ENCODE measurements around the gene SH2D1B.

DNA sequence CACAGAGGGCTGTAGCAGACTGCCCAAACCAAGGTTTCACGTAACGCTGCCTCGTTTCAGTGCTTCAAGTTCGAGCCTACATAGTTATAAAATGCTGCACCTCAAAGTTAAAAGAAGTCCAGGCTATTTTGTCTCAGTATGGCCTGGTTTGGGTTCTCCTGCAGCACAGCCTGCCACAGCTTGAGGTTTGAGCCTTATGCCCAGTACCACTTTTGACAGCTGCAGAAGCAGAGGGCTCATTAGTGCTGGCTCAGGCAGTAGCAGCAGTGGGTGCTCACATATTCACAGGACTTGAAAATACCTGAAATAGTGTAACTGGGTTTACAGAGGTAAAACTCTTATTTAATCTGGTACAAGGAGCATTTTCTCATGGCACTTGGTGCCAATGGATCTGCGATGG, 50.6 kb downstream of the SH2D1B start:
- TF ChIP-seq, protein P1, sequence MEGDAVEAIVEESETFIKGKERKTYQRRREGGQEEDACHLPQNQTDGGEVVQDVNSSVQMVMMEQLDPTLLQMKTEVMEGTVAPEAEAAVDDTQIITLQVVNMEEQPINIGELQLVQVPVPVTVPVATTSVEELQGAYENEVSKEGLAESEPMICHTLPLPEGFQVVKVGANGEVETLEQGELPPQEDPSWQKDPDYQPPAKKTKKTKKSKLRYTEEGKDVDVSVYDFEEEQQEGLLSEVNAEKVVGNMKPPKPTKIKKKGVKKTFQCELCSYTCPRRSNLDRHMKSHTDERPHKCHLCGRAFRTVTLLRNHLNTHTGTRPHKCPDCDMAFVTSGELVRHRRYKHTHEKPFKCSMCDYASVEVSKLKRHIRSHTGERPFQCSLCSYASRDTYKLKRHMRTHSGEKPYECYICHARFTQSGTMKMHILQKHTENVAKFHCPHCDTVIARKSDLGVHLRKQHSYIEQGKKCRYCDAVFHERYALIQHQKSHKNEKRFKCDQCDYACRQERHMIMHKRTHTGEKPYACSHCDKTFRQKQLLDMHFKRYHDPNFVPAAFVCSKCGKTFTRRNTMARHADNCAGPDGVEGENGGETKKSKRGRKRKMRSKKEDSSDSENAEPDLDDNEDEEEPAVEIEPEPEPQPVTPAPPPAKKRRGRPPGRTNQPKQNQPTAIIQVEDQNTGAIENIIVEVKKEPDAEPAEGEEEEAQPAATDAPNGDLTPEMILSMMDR (IDR thresholded peaks at IDR 0.05): no peak
- TF ChIP-seq POLR2AphosphoS5 (IDR thresholded peaks at IDR 0.05) (no peak), POLR2A (IDR thresholded peaks at IDR 0.05) (no peak), EP300 (IDR thresholded peaks at IDR 0.05) (no peak)
